LNCAP (cell line): ENCODE results near the gene TJAP1.

Experiments
- TF ChIP-seq, protein P1 (sequence below): fragments of 450-650 bp; IDR thresholded peaks from 2 replicates; pipeline ENCODE4 v1.5.1; 2017; ENCODE audit warnings: mild to moderate bottlenecking

The TJAP1 gene

DNA sequence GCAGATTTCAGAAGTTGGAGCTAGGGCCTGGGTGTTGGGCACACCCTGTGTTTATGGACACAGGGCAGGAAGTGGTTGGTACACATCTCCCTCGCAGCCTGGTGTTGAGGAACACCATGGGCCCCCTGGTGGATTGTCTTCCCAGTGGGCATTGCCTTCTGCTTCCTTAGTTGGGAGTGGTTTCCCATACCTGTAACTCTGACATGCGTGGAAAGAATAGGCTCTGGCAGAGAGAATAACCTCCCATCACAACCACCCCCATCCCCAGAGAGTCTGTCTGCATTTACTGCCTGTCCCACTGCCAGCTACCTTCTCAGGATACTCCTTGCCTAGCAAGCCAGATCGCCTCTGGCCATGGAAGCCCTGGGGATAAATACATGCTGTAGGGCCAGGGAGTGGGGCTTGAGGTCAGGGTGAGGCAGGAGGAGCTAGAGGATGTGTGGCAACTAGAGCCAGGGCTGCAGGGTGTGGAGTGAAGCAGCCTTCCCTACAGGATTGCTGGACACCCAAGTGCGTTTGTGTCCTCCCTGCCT lies 18.1 kb downstream of the TJAP1 start:
- TF ChIP-seq, protein P1, sequence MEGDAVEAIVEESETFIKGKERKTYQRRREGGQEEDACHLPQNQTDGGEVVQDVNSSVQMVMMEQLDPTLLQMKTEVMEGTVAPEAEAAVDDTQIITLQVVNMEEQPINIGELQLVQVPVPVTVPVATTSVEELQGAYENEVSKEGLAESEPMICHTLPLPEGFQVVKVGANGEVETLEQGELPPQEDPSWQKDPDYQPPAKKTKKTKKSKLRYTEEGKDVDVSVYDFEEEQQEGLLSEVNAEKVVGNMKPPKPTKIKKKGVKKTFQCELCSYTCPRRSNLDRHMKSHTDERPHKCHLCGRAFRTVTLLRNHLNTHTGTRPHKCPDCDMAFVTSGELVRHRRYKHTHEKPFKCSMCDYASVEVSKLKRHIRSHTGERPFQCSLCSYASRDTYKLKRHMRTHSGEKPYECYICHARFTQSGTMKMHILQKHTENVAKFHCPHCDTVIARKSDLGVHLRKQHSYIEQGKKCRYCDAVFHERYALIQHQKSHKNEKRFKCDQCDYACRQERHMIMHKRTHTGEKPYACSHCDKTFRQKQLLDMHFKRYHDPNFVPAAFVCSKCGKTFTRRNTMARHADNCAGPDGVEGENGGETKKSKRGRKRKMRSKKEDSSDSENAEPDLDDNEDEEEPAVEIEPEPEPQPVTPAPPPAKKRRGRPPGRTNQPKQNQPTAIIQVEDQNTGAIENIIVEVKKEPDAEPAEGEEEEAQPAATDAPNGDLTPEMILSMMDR, result no peak

- TF ChIP-seq, protein P1, result peak; percentile 42; the same call in 1 of the 2 replicates
Measured at GRCh38 chr6:43496370-43497128, 19.2 kb downstream of the TJAP1 start.

GRCh38 chr6:43497129-43497396 lies 19.7 kb downstream of the TJAP1 start:
- TF ChIP-seq, protein P1, result no peak

- TF ChIP-seq, protein P1, result no peak
Measured at GRCh38 chr6:43497689-43498088, 20.3 kb downstream of the TJAP1 start.

DNA sequence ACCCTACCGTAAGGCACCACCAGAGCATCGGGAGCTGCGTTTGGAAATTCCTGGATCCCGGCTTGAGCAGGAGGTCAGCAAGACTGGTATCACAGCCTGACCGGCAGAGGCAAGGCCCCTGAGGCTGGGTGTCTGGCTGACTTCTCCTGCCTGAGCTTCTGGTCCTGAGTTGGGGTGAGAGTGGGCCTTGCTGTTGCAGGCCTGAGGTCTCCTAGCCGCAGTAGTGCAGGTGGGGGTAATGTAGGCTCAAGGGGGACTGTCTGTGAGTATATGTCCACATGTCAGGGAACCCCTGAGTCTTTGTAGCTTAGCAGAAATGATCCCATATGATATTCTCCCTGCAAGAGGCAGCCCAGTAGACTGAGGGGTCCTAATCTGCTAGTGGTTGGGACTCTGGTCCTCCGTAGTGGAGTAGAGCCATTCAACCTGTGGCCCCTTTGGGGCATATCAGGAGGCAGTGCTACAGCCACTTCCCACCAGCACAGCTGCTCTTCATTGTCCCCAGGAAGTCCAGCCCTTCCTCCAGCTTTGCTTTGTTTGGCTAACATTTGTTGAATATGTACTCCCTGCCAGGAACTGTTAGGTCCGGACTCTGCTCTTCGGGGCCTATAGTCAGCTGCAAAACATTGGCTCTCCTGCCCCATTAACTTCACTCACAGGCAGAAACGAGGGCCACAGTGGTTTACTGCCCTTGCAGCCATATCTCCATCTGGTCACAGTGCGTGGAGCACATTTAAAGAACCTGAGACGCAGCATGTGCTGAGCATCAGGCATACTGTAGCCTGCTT lies 21.9 kb downstream of the TJAP1 start:
- TF ChIP-seq, protein P1, result no peak

DNA sequence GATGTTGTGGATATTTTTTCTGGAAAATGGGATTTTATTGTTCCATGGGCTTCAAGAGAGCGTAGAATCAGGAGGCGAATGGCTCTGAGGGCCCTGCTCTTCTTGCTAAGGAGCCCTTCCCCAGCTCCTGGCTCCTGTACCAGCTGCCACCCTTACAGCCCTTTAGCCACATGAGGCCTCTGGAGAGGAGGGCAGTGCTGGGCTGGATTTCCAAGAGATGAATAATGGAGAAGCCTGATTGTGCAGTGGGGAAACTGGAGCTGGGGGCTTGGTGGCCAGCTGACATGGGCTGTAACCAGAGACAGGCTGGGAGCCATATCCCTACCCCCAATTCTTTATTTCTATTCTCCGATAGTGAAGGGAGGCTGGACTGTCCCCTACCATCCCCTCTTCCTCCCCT lies 23.6 kb downstream of the TJAP1 start:
- TF ChIP-seq, protein P1, result no peak

DNA sequence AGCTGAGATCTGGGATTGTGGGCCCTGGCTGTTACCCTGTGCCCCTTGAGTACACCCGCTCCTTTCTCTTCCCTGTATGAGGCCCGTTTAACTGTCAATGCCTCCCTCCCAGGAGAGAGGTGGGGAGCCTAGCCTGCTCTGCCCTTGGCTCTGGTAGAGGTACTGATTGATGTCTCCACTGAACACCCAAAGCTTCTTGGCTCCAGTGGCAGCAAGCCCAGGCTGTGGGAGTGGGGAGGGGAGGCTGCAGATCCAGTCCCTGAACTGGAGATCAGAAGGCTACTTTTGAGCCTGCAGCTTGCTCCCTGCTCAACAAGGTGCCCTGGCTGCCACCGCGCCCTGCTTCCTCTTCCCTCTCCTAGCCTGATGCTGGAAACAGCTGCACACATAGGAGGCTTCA lies 25.3 kb downstream of the TJAP1 start:
- TF ChIP-seq, protein P1, result no peak
